HG02938 (cell line): Measurements from ENCODE around the gene ZNF69.
A peak's percentile ranks its signal among the peaks of the same experiment; 100 is the strongest.
"Not testable (repeated sequence)": the region's sequence is repeated elsewhere in the genome, so short reads cannot be mapped to it uniquely, and the experiment has no call there.

Source experiments
- ATAC-seq: cut with Tn5 transposase; IDR thresholded peaks from one replicate; pipeline ENCODE4 v1.9.1; 2021; ENCODE audit warnings: mild to moderate bottlenecking, moderate library complexity; ENCODE audit not compliant: unreplicated experiment

Gene ZNF69

DNA sequence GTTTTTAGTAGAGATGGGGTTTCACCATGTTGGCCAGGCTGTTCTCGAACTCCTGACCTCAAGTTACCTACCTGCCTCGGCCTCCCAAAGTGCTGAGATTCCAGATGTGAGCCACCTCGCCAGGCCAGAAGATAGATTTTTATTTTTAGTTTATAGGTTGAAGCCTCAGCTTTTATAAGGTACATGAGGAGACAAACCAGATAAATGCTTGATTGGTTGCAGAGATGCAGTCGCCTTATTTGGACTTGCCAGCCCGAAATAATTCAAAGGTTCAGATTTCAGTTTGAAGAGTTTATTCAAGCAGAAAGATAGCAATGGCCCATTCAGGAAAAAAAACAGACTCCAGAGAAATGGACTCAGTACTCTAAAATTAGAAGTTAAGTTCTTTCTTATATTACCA lies 3.1 kb downstream of the ZNF69 start:
- ATAC-seq = no peak

DNA sequence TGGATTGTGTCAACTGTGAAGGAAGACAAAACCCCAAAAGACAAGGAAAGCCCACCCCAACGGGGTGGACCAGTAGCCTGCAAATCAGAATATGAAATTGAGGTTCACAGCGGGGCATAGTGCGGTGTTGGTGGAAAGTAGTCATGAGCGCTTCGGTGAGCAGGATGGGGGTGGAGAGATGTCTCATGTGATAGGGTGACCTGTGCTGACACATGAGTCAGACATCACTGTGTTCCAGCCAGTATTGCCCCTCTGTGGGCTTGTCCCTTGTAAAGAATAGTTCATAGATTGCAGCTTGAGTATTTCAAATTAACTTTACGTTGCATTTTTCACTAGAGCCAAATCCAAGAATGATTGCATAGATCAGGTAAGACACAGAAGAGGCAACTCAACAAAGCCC lies 7.3 kb downstream of the ZNF69 start:
- ATAC-seq = no peak

DNA sequence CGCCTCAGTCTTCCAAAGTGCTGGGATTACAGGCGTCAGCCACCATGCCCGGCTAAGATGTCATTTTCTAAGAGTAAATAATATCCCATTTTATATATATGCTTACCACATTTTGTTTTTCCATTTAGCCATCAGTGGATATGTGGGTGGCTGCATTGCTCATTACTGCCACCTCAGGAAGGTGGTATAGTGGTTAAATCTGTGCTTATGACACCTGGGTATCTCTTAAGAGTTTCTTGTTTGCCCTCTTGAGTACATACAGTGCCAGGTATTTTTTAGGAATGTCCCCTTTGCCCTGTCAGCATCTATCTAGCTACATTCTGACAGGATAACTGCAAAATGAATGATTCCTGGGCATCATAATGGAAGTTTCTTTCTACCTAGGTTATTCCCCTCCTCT lies 14.6 kb downstream of the ZNF69 start:
- ATAC-seq = no peak

DNA sequence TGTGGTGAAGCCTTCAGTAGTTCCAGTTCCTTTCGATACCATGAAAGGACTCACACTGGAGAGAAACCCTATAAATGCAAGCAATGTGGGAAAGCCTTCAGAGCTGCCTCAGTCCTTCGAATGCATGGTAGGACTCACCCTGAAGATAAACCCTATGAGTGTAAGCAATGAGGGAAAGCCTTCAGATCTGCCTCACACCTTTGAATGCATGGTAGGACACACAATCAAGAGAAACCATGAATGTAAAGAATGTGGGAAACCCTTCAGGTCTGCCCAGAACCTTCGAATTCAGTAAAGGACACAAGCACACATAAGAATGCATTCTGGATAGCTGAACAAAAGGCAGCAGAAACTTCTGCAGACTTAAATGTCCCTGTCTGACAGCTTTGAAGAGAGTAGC lies 18.3 kb downstream of the ZNF69 start:
- ATAC-seq = no peak

- not testable (repeated sequence) for ATAC-seq
These were observed 24.4 kb downstream of the ZNF69 start for GRCh38 chr19:11911937-11912336.

DNA sequence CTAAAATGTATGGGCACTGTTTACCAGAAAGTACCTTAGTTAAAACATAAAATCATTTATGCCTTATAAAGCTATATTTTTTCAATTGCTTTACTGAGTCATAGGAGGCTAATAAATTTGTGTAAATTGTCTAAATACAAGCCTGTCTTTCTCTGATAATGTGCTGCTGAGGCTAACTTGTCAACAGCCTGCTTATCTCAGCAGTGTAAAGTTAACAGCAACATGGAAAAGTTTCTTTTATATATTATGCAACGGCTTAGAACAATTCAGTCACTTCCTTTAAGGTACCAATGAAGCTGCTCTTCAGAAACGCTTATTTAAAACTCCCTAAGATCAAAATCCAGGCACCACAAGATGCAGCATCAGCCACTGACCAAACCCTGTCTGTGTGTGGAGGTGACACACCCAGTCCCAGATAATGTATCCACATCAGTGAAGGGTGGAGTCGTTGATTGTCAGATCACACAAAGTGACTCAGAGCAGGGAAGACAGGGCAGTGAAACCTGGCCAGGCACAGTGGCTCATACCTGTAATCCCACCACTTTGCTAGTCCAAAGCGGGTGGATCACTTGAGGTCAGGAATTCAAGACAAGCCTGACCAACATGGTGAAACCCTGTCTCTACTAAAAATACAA lies 27.0 kb downstream of the ZNF69 start:
- ATAC-seq = not testable (repeated sequence)

- ATAC-seq = no peak
These were observed 34.4 kb downstream of the ZNF69 start for GRCh38 chr19:11921852-11922495.

DNA sequence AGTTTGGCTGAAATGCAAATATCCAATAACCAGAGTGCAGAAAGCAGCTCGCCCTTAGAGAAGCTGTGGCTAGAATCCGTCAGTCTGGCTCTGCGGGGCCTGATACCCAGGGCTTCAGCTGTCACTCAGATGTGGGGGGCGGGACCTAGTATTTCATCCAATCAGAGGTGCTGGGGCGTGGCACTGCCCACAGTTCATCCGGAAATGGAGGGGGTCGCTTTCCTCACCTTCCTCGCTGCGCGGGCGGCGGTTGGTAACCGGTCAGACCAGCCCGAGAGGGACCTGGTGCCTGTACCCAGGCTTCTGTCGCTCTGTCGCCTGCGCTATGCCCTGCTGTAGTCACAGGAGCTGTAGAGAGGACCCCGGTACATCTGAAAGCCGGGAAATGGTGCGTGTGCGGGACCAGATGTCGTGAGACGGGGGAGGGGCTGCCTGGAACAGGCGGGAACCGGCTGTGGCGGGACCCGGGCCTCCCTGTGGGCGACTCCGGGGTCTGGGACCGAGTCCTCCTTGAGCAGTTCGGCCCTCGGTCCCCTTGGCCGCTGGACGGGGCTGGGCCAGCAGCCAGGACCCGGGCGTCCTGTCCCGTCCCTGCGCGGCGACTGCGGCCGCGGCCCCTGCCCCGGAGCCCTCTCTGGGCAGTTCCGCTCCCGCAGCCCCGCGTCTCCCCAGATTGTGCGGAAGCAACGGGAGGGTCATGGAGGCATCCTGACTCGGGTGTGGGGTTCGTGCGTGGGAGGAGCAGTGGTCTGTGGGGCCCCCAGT lies 37.5 kb downstream of the ZNF69 start, which contains the start of gene ZNF700:
TSS of gene ZNF700 (plus strand) at position 222 of the 765 bp plus-strand sequence. CDS start at position 326, 104 bp downstream.
- ATAC-seq = peak; percentile 85

DNA sequence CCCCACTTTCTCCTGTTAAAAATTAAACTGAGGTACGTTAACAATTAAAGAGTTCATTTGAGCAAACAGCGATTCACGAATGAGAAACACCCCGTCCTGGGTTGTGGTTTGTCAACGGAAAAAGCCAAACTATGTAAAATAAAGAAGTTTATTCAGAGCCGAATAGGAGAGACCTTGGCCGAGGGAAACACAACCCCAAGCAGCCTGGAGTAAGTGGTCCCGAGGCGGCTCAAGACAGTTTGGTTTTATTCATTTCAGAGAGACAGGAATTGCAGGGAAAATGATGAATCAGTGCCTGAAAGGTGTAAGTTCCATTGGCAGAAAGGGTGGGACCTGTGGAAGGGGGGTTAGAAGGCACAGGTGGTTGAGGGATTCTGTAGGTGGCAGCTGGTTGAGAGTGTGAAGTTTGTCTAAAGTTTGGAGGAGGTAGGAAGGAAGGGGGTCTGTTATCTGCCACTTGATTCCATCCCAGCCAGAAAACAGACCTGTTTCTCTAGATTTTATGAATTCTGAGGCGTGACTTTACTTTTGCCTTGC lies 38.1 kb downstream of the ZNF69 start:
- not testable (repeated sequence) for ATAC-seq

DNA sequence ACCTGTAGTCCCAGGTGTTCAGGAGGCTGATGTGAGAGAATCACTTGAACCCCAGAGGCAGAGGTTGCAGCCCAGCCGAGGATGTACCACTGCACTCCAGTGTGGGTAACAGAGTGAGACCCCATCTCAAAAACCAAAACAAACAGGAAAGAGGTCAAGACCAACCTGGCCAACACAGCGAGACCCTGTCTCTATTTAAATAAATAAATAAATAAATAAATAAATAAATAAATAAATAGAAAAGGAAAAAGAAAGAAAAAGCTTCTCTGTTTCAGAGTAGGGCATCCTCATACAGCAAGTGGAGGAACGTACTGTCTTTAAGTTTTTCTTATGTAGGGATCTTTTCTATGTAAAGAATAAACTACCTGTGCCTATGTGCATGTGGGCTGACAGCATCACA lies 39.6 kb downstream of the ZNF69 start:
- ATAC-seq = no peak

DNA sequence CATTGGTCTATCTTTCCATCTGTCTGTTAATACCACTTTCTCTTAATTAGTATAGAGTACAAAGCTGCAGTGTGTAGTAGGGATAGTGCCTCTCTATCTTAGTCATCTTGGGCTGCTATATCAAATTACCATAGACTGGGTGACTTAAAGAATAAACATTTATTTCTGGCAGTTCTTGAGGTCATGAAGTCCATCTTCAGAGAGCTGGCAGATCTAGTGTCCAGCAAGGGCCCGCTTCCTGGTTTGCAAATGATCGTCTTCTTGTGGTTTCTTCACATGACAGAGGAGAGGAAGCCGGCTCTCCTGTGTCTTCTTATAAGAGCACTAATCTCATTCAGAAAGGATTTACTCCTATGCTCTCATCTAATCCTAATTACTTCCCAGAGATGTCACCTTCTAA lies 43.5 kb downstream of the ZNF69 start:
- ATAC-seq = no peak

- no peak for ATAC-seq
These were observed 43.9 kb downstream of the ZNF69 start for GRCh38 chr19:11931513-11931912.

- ATAC-seq = not testable (repeated sequence)
These were observed 48.2 kb downstream of the ZNF69 start for GRCh38 chr19:11935829-11936228.

DNA sequence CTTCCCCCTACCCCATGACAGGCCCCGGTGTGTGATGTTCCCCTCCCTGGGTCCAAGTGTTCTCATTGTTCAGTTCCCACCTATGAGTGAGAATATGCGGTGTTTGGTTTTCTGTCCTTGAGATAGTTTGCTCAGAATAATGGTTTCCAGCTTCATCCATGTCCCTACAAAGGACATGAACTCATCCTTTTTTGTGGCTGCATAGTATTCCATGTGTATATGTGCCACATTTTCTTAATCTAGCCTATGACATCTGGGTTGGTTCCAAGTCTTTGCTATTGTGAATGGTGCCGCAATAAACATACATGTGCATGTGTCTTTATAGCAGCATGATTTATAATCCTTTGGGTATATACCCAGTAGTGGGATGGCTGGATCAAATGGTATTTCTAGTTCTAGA lies 50.8 kb downstream of the ZNF69 start:
- not testable (repeated sequence) for ATAC-seq

DNA sequence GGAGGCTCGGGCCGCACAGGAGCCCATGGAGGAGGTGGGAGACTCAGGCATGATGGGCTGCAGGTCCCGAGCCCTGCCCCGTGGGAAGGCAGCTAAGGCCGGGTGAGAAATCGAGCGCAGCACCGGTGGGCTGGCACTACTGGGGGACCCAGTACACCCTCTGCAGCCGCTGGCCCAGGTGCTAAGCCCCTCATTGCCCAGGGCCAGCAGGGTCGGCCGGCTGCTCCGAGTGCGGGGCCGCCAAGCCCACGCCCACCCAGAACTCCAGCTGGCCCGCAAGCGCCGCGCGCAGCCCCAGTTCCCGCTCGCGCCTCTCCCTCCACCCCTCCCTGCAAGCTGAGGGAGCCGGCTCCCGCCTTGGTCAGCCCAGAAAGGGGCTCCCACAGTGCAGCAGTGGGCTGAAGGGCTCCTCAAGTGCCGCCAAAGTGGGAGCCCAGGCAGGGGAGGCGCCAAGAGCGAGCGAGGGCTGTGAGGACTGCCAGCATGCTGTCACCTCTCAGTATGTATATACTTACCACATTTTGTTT lies 53.8 kb downstream of the ZNF69 start:
- not testable (repeated sequence) for ATAC-seq

GRCh38 chr19:11942008-11942842 lies 54.6 kb downstream of the ZNF69 start:
- no peak for ATAC-seq

DNA sequence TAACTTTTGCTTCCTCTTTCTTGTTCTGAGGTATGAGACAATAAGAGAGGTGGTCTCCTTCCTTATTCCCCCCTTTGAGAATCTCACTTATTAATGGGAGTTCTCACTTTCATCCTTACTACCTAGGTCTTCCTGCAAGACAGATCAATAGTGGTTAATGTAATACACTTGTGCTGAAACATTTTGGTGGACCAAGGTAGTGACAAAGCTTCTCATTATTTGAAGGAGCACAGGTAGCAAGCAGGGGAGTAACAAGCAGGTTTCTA lies 55.2 kb downstream of the ZNF69 start:
- ATAC-seq = no peak

- no peak for ATAC-seq
These were observed 57.1 kb downstream of the ZNF69 start for GRCh38 chr19:11944656-11945055.

DNA sequence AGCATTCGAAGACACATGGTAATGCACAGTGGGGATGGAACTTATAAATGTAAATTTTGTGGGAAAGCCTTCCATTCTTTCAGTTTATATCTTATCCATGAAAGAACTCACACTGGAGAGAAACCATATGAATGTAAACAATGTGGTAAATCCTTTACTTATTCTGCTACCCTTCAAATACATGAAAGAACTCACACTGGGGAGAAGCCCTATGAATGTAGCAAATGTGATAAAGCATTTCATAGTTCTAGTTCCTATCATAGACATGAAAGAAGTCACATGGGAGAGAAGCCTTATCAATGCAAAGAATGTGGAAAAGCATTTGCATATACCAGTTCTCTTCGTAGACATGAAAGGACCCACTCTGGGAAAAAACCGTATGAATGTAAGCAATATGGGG lies 61.1 kb downstream of the ZNF69 start:
- no peak for ATAC-seq

DNA sequence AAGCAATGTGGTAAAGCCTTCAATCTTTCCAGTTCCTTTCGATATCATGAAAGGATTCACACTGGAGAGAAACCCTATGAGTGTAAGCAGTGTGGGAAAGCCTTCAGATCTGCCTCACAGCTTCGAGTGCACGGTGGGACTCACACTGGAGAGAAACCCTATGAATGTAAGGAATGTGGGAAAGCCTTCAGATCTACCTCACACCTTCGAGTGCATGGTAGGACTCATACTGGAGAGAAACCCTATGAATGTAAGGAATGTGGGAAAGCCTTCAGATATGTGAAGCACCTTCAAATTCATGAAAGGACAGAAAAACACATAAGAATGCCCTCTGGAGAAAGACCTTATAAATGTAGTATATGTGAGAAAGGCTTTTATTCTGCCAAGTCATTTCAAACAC lies 61.6 kb downstream of the ZNF69 start:
- no peak for ATAC-seq

GRCh38 chr19:11949614-11950080 lies 62.1 kb downstream of the ZNF69 start:
- not testable (repeated sequence) for ATAC-seq
